ENCODE data around the gene DNAJC7. TPM values are rescaled to one million over a fixed set of nuclear protein-coding genes. Genes with fewer than 3 reads are reported as not detected.

DNAJC7 gene
- total RNA-seq, 2 donors from 2014 or later, result 119 to 137 TPM

GRCh38 chr17:41959030-41959335 lies 58.3 kb downstream of the DNAJC7 start:
- Mint-ChIP-seq H3K36me3 (no peaks in the 10 kb centered on the region), H3K4me3 (no peak overlapping the region), H3K9me3 (no peaks in the 10 kb centered on the region), H3K27ac (no peak overlapping the region), H3K4me1 (ENCODE audit: low read depth in 2 of 2) (no peaks in the 10 kb centered on the region), H3K27me3 (no peaks in the 10 kb centered on the region)
- DNase-seq (ENCODE audit: low spot score) (no peak), ATAC-seq (no peak)

GRCh38 chr17:41957869-41958439 lies 59.3 kb downstream of the DNAJC7 start:
- Mint-ChIP-seq H3K4me3 (no peak overlapping the region), H3K27me3 (no peaks in the 10 kb centered on the region), H3K9me3 (no peaks in the 10 kb centered on the region), H3K4me1 (ENCODE audit: low read depth in 2 of 2) (no peaks in the 10 kb centered on the region), H3K27ac (no peak overlapping the region), H3K36me3 (no peaks in the 10 kb centered on the region)
- no peak for DNase-seq (ENCODE audit: low spot score)
- no peak for ATAC-seq

GRCh38 chr17:41957031-41957868 lies 60.0 kb downstream of the DNAJC7 start:
- ATAC-seq (no peak), DNase-seq (ENCODE audit: low spot score) (no peak)
- Mint-ChIP-seq H3K27ac (no peak overlapping the region), H3K36me3 (no peaks in the 10 kb centered on the region), H3K4me3 (no peak overlapping the region), H3K9me3 (no peaks in the 10 kb centered on the region), H3K27me3 (no peaks in the 10 kb centered on the region), H3K4me1 (ENCODE audit: low read depth in 2 of 2) (no peaks in the 10 kb centered on the region)

GRCh38 chr17:41956522-41956921 lies 60.7 kb downstream of the DNAJC7 start:
- Mint-ChIP-seq H3K4me1 (ENCODE audit: low read depth in 2 of 2) (no peaks in the 10 kb centered on the region), H3K27me3 (no peaks in the 10 kb centered on the region), H3K9me3 (no peaks in the 10 kb centered on the region), H3K4me3 (no peak overlapping the region), H3K27ac (no peak overlapping the region), H3K36me3 (no peaks in the 10 kb centered on the region)
- ATAC-seq (no peak), DNase-seq (ENCODE audit: low spot score) (no peak)

GRCh38 chr17:41948762-41949460 lies 68.3 kb downstream of the DNAJC7 start:
- Mint-ChIP-seq H3K9me3 (no peaks in the 10 kb centered on the region), H3K36me3 (no peaks in the 10 kb centered on the region), H3K4me1 (ENCODE audit: low read depth in 2 of 2) (no peaks in the 10 kb centered on the region), H3K27ac (no peak overlapping the region), H3K4me3 (no peak overlapping the region), H3K27me3 (no peaks in the 10 kb centered on the region)
- DNase-seq (ENCODE audit: low spot score) (no peak), ATAC-seq (no peak)

- DNase-seq (ENCODE audit: low spot score), result no peak
- Mint-ChIP-seq H3K36me3 (no peaks in the 10 kb centered on the region), H3K9me3 (no peaks in the 10 kb centered on the region), H3K4me1 (ENCODE audit: low read depth in 2 of 2) (no peaks in the 10 kb centered on the region), H3K4me3 (no peak overlapping the region), H3K27ac (no peak overlapping the region), H3K27me3 (peaks cover 7 to 9% of the 10 kb centered on the region in 2 donors)
- no peak for ATAC-seq
Measured at GRCh38 chr17:41944943-41945342, 72.3 kb downstream of the DNAJC7 start.

- DNase-seq (ENCODE audit: low spot score), result no peak
- no peaks in the 10 kb centered on the region for H3K4me1 Mint-ChIP-seq (ENCODE audit: low read depth in 2 of 2)
- no peak overlapping the region for H3K27ac Mint-ChIP-seq
- peaks cover 7 to 10% of the 10 kb centered on the region in 2 donors for H3K27me3 Mint-ChIP-seq
- no peaks in the 10 kb centered on the region for H3K36me3 Mint-ChIP-seq
- no peak for ATAC-seq
- no peaks in the 10 kb centered on the region for H3K9me3 Mint-ChIP-seq
- H3K4me3 Mint-ChIP-seq, result no peak overlapping the region
Measured at GRCh38 chr17:41943492-41943891, 73.7 kb downstream of the DNAJC7 start.

- no peak overlapping the region for H3K4me3 Mint-ChIP-seq
- no peak for DNase-seq (ENCODE audit: low spot score)
- H3K27me3 Mint-ChIP-seq, result peaks cover 7 to 10% of the 10 kb centered on the region in 2 donors
- ATAC-seq, result no peak
- H3K4me1 Mint-ChIP-seq (ENCODE audit: low read depth in 2 of 2), result no peaks in the 10 kb centered on the region
- H3K27ac Mint-ChIP-seq, result peak overlapping the region in 1 of 2 donors; percentile 23
- H3K36me3 Mint-ChIP-seq, result no peaks in the 10 kb centered on the region
- H3K9me3 Mint-ChIP-seq, result no peaks in the 10 kb centered on the region
Measured at GRCh38 chr17:41942626-41943373, 74.4 kb downstream of the DNAJC7 start.

GRCh38 chr17:41941168-41941567 lies 76.1 kb downstream of the DNAJC7 start:
- peaks cover 7 to 10% of the 10 kb centered on the region in 2 donors for H3K27me3 Mint-ChIP-seq
- ATAC-seq, result no peak
- H3K9me3 Mint-ChIP-seq, result no peaks in the 10 kb centered on the region
- H3K4me1 Mint-ChIP-seq (ENCODE audit: low read depth in 2 of 2), result no peaks in the 10 kb centered on the region
- H3K4me3 Mint-ChIP-seq, result no peak overlapping the region
- no peaks in the 10 kb centered on the region for H3K36me3 Mint-ChIP-seq
- H3K27ac Mint-ChIP-seq, result no peak overlapping the region
- no peak for DNase-seq (ENCODE audit: low spot score)

- no peaks in the 10 kb centered on the region for H3K9me3 Mint-ChIP-seq
- DNase-seq (ENCODE audit: low spot score) (no peak), ATAC-seq (no peak)
- peaks cover 7 to 10% of the 10 kb centered on the region in 2 donors for H3K27me3 Mint-ChIP-seq
- H3K27ac Mint-ChIP-seq, result no peak overlapping the region
- no peaks in the 10 kb centered on the region for H3K36me3 Mint-ChIP-seq
- H3K4me1 Mint-ChIP-seq (ENCODE audit: low read depth in 2 of 2), result no peaks in the 10 kb centered on the region
- no peak overlapping the region for H3K4me3 Mint-ChIP-seq
Measured at GRCh38 chr17:41939693-41940090, 77.5 kb downstream of the DNAJC7 start.

- no peaks in the 10 kb centered on the region for H3K36me3 Mint-ChIP-seq
- H3K4me1 Mint-ChIP-seq (ENCODE audit: low read depth in 2 of 2), result no peaks in the 10 kb centered on the region
- H3K27ac Mint-ChIP-seq, result no peak overlapping the region
- no peak overlapping the region for H3K4me3 Mint-ChIP-seq
- H3K27me3 Mint-ChIP-seq, result peaks cover 7 to 10% of the 10 kb centered on the region in 2 donors
- DNase-seq (ENCODE audit: low spot score) (no peak), ATAC-seq (no peak)
- H3K9me3 Mint-ChIP-seq, result no peaks in the 10 kb centered on the region
Measured at GRCh38 chr17:41939044-41939692, 78.1 kb downstream of the DNAJC7 start.

- Mint-ChIP-seq H3K27me3 (peaks cover 7 to 10% of the 10 kb centered on the region in 2 donors), H3K4me3 (no peak overlapping the region), H3K27ac (no peak overlapping the region), H3K36me3 (no peaks in the 10 kb centered on the region), H3K4me1 (ENCODE audit: low read depth in 2 of 2) (no peaks in the 10 kb centered on the region), H3K9me3 (no peaks in the 10 kb centered on the region)
- DNase-seq (ENCODE audit: low spot score) (no peak), ATAC-seq (no peak)
Measured at GRCh38 chr17:41937970-41938954, 79.0 kb downstream of the DNAJC7 start.

Measured in natural killer cell treated with Interleukin-12 subunit alpha and Interleukin-12 subunit beta and Interleukin-15 and Interleukin-18, amount 100 ng/mL, for 72 hours (primary cell).